IMR-90 (cell line): ENCODE results near the gene PAX2.

Experiments used
- CHD1 ChIP-seq: IDR thresholded peaks from 2 replicates; pipeline ENCODE4 v1.6.1; 2012; ENCODE audit warnings: low read depth, low read length, improper control_type of control experiment
- FOS ChIP-seq: fragments of 150-350 bp; IDR thresholded peaks from 2 replicates; pipeline ENCODE4 v1.6.1; 2016; ENCODE audit warnings: low read depth, low read length
- MAFK ChIP-seq: IDR thresholded peaks from 2 replicates; pipeline ENCODE4 v1.6.1; 2012; ENCODE audit warnings: low read depth, low read length, improper control_type of control experiment
- MXI1 ChIP-seq: IDR thresholded peaks from 2 replicates; pipeline ENCODE4 v1.6.1; 2012; ENCODE audit warnings: low read depth, mild to moderate bottlenecking, low read length, moderate library complexity, borderline replicate concordance
- POLR2A ChIP-seq: IDR thresholded peaks from 2 replicates; pipeline ENCODE4 v1.6.1; 2012; ENCODE audit warnings: mild to moderate bottlenecking, low read depth, low read length
- RAD21 ChIP-seq: IDR thresholded peaks from 2 replicates; pipeline ENCODE4 v1.6.1; 2012; ENCODE audit warnings: low read length, improper control_type of control experiment
- RCOR1 ChIP-seq: IDR thresholded peaks from 2 replicates; pipeline ENCODE4 v1.6.1; 2012; ENCODE audit warnings: mild to moderate bottlenecking, low read length, improper control_type of control experiment; ENCODE audit not compliant: insufficient replicate concordance
- RFX5 ChIP-seq: IDR thresholded peaks from 2 replicates; pipeline ENCODE4 v1.8.0; 2012; ENCODE audit warnings: low read depth, mild to moderate bottlenecking, low read length, moderate library complexity
- SMC3 ChIP-seq: fragments of 150-350 bp; IDR thresholded peaks from 2 replicates; pipeline ENCODE4 v1.6.1; 2016; ENCODE audit warnings: low read depth, mild to moderate bottlenecking, antibody characterized with exemption, low read length, moderate library complexity
- TF ChIP-seq, protein P1 (sequence below): conservative IDR thresholded peaks from 2 replicates; pipeline ENCODE4 v1.5.1; 2012; ENCODE audit warnings: mild to moderate bottlenecking, low read depth, low read length, improper control_type of control experiment
- TF ChIP-seq, protein P2 (sequence below): fragments of 150-350 bp; IDR thresholded peaks from 2 replicates; pipeline ENCODE4 v1.6.1; 2017; ENCODE audit warnings: mild to moderate bottlenecking, antibody characterized with exemption, low read length, low read depth

DNA sequence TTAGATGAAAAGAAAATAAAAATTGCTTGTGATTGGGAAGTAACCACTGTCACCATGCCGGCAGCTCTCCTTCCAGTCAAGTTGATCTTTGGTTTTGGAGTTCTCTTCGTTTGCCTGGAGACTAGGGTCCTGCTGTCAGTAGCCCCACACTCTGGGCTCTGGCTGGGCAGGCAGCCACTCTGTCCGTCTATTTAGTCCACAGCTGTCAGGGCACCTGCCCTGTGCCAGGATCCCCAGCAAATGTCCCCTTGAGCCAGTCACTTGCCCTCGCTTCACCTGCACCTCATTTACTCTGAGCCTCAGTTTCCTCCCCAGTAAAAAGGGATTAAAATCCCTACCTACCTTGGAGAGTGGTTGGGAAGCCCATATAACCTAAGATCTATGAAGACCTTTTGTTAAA lies 55.5 kb downstream of the PAX2 start:
- TF ChIP-seq, protein P1, sequence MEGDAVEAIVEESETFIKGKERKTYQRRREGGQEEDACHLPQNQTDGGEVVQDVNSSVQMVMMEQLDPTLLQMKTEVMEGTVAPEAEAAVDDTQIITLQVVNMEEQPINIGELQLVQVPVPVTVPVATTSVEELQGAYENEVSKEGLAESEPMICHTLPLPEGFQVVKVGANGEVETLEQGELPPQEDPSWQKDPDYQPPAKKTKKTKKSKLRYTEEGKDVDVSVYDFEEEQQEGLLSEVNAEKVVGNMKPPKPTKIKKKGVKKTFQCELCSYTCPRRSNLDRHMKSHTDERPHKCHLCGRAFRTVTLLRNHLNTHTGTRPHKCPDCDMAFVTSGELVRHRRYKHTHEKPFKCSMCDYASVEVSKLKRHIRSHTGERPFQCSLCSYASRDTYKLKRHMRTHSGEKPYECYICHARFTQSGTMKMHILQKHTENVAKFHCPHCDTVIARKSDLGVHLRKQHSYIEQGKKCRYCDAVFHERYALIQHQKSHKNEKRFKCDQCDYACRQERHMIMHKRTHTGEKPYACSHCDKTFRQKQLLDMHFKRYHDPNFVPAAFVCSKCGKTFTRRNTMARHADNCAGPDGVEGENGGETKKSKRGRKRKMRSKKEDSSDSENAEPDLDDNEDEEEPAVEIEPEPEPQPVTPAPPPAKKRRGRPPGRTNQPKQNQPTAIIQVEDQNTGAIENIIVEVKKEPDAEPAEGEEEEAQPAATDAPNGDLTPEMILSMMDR: no peak
- TF ChIP-seq RFX5 (no peak), POLR2A (no peak), SMC3 (no peak), MXI1 (no peak), FOS (no peak), RAD21 (no peak), MAFK (no peak), CHD1 (no peak), RCOR1 (no peak)
- TF ChIP-seq, protein P2, sequence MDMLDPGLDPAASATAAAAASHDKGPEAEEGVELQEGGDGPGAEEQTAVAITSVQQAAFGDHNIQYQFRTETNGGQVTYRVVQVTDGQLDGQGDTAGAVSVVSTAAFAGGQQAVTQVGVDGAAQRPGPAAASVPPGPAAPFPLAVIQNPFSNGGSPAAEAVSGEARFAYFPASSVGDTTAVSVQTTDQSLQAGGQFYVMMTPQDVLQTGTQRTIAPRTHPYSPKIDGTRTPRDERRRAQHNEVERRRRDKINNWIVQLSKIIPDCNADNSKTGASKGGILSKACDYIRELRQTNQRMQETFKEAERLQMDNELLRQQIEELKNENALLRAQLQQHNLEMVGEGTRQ: no peak
